HG02588 (cell line): ENCODE data around the gene CAMK2A.

Source experiments
- ATAC-seq: cut with Tn5 transposase; IDR thresholded peaks from one replicate; pipeline ENCODE4 v1.9.1; 2021; ENCODE audit warnings: mild to moderate bottlenecking, moderate library complexity; ENCODE audit not compliant: unreplicated experiment

The CAMK2A gene

DNA sequence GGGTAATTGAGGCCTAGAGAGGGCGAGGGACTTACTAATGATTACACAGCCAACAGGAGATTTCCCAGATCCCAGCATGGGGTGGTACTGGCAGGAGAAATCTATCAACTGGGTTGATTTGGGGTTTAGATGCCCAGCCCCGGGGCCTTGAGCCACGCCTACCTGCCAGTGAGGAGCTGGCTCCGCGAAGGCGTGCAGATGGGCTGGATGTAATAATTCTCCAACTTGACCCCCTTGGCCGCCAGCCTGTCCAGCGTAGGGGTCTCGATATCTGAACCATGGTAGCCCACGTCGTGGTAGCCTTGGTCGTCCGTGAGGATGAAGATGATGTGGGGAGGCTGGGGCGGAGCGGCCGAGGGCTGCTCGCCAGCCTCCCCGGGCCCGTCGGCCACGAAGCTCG is 12.3 kb upstream of the CAMK2A start:
- ATAC-seq: no peak

DNA sequence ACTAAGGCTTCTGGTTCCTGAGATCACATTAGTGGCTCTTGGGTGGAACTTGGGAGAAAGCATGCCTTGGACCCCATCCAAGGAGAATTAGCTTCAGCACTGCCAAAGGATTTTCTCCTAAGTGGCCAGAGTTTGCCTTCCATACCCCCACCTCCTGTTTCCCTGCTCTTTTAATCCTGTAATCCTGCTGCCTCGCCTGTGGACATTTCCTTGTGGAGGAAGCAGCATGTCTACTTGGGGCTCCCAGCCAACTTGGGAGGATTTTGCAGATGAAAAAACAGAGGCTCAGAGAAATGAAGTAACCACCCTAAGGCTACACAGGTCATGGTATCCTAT is 11.6 kb upstream of the CAMK2A start:
- no peak for ATAC-seq

DNA sequence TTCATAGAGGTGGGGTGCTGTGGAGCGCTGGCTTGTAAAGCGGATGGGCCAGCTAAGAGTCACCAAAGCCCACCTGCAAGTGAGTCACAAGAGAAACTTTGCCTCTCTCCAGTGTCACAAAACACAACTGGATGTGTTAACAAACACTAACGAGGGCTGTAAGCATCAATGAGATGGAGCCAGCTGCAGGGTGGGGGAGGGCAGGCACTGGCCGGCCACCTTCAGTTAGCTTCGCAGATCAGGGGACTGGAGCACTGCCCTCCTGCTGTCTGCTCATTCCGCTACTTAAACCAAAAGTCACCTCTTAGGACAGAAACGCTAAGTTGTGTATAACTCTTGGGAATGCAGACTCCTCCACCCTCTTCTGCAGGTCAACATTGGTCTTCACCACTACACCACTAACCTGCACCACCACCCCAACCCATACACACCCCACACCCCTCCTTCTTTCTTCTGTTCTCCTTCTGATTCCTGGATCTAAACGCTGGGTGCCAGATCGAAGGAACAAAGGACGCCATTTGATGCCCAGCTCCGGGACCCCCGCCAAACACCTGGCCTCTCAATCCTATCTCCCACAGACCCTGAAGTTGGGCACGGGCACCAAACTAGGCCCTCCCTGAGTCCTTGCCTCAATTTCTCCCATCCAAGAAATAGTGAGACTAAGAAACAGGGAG is 11.1 kb upstream of the CAMK2A start:
- ATAC-seq: no peak

DNA sequence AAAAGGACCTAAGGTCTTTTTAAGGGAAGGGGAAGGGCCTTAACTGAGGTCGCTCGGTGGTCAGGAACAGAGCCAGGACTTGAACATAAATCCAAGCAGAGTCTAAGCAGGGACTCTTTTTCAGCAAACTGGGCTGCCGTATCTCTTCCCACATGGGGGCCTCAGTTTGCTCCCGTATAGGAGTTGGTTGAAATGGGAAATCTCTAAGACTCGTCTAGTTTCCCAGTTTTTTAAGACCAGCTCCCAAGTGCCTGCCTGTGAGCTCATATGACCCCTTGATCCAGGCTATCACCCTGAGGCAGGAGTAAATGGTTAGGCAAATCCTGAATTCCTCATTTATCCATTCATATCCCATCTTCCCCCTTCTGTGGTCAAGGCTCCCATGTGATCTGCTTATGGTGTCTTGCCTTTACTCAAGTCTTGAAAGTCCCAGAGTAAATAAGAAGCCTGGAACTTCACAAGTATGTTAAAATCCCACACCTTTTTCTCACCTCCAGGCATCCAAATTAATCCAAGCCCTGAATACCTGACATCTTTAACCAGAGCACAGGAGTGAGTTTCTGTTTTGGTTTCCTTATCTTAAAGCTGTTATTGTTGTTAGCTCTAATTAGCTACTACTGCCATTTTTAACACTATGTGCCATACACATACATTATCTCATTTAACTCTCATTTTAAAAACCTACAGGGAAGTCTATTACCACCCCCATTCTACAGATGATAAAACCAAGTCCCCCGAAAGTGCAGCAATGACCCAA is 10.2 kb upstream of the CAMK2A start:
- no peak for ATAC-seq

DNA sequence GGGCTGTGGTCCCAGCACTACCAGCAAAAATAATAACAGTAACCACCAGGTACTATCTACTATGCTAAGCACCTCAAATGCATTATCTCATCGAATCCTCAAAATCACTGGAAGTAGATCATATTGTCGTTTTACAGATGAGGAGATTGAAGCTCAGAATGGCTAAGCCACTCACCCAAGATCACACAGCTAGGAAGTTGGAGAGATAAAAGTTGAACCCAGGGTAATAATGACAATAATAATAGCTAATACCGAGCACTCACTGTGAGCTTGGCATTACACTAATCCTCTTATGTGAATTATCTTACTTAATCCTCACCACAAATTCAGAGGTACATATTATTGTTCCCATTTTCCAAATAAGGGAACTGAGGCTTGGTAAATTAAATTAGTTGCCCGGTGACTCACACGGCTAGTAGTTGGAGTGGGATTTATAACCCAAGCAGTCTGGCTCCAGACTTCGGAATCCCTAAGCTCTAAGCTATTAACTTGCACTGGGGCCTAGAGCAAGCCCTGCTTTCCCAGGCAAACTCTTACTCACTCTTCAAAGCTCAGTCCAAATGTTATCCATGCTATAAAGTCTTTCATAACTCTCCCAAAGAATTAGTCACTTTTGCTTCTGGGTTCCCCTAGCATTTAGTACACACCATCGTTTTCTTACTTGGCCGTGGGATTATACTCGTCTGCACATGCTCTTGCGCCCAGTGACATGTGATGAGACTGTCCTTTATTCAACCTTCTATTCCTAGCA is 9.3 kb upstream of the CAMK2A start:
- no peak for ATAC-seq

DNA sequence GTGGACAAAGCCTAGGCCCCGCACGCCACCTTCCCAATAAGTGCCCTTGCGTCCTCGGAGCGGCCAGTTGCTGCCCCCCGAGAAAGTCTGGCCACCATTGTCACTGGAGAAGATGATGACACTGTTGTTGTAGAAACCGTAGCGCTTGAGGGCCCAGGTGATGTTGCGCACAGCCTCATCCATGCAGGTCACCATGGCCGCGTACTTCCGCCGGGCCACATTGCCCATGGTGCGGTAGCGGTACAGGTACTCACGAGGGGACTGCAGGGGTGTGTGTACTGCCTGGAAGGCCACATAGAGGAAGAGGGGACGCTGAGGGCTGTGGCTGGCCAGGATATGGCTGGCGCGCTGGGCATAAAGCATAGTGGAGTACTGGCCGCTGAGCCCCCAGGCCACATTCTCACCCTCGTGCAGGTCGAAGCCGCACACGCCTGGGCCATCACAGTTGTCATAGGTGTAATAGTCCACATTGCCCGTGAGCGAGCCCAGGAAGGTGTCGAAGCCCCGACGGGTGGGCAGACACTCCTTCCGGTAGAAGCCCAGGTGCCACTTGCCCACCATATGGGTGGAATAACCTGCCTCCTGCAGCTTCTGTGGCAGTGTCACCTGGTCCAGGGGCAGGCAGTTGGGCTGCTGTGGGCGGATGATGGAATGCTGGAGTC is 8.5 kb upstream of the CAMK2A start:
- no peak for ATAC-seq

DNA sequence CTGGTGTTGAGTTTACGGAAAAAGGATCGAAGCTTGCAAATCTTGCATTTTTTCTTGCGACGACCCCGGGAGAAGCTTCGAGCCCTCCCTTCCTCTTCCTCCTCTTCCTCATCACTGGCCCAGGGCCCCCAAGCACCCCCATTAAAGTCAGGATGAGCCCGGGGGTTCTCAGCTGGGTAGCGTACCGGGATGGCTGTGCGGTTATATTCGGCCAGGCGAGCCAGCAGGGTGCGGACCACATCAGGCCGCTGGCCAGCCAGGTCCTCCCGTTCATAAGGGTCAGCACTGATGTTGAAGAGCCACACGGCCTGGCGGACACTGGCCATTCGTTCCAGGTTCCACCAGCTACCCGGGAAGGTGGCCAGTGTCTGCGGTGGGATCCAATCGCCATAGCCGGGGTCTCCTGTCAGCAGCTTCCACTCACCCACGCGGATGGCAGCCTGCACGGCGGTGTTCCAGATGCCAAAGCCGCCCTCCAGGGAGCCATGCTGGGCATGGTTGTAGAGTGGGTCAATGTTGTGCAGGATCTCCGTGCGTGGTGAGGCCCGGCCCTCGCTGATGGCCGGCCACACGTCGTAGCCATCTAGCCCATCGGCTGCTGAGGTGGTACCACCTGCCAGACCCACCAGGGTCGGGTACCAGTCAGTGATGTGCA is 7.8 kb upstream of the CAMK2A start:
- no peak for ATAC-seq

DNA sequence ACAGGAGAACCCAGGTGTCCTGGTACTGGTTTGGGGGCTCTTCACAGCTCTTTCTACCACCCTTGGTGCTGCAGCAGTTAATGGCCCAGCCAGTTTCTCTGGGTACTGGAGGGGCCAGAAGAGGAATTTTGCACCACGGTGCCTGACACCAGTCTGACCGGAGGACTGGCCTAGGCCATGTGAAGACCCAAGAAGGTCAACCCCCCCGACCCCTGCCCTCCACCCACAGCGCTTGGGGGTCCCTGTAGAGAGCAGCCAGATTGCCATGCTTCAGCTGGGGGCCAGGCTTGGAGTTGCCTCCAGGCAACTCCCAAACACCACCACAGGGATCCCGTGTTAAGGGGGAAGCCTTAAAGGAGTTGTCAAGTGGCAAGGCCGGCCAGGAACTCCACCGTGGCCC is 6.9 kb upstream of the CAMK2A start:
- ATAC-seq: no peak

DNA sequence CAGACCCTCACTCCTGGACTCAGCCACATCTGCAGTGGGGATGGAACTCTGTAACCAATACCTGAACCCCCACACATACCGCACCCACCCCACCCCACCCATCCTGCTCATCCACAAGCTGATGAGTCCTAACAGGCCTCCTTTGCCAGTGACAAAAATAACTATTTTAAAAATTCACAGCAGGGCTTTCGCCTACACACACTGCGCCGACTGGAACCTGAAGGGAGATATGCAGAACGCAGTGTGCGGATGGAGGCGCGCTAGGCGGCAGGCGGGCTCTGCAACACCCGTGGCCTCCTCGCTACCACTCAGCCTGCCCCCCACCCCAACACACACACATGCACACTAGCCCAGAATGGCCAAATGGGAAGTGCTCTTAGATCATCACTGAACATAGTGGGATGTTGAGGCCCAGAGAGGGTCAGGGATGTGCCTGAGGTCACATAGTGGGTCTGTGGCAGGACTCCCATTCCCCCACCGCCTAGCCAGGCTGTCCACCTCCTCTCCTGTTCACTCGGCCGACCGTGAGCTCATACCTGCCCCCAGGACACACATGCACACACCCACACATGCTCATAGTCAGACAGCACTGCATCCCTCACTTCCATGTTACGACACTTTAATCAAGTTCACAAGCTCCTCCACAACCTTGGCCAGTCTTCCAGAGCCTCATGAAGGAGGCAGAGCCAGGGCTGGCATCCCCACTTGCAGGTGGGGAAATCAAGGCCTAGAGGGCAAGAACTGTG is 6.3 kb upstream of the CAMK2A start:
- no peak for ATAC-seq

DNA sequence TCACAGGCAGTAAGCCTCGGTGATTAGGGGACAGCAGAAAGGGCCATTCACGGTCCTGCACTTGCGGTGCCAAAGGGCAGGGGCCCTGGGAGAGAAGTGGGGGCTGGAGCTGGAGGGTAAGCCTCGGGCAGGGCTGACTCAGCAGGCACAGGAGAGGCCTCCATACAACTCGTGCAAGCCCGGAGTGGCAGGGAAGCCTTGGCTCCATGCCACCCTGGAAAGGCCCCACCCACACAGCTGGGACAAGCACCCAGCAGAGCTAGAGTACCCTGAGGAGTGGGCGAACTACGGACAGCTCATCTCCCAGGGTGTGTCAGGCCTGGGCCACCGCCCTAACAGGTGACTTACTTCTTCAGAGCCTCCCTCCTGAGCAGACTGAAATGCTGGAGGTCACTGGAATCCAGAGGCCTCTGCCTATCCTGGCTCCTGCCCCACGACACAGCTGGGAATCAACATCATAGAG is 5.6 kb upstream of the CAMK2A start:
- ATAC-seq: no peak

DNA sequence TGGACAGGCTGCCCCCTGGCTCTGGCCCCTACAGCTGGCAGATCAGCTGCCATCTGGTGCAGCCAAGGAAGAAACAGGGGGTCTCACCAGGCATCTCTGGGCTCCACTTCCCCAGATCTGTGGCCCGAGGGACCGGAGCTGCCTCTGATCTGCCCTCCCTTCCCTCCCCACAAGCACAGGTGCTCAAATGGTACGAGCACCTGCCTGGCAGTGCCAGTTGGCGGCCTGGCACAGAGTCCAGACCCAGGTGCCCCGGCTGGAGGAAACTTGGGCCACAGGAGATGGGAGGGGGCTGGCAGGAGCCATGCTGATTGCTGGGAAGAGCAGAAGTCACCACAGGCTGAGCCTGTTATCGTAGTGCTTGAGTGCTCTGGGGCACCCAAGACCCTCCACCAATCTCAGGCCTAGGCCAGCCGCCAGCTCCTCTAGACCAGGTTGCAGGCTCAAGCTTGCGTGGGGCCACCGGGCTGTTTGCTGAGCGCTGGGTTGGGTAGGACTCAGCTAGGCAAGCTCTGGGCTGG is 5.0 kb upstream of the CAMK2A start:
- no peak for ATAC-seq

DNA sequence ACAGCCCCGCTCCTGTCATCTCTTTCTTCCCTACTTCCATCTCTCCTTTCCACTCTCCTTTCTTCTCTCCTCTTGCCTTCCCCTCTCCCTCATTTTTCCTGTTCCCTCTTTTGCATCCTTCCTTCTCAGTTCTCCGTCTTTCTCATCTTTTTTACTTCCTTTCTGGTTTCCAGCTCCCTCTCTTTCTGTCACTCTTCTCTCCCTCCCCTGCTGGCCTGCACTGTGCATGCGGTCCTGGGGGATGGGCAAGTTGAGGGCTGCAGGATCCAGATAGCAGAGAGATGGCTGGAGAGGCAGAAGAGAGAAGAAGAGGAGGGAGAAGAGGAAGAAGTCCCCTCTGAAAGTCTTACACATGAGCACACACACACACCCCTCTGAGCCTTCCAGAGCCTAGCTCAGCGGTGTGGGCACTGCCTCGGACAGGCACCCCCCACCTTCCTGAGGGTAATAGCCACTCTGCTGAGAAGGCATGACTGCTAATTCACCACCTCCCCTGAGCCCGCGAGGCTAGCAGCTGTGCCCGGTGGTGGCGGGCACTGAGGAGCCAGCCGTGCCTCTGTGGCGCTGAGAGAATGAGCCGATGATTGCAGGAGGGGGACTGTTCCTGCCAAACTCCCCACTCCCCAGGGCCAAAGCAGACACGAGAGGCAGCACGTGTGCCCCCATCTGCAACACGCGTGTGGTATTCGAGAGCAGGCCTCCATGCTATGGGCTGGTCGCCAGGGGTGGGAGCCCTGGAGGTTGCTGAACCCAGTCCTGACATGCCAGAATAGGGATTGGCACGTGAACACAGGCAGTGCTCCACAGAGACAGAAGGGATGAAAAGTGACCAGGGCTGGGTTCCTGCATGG is 3.7 kb upstream of the CAMK2A start:
- ATAC-seq: no peak

DNA sequence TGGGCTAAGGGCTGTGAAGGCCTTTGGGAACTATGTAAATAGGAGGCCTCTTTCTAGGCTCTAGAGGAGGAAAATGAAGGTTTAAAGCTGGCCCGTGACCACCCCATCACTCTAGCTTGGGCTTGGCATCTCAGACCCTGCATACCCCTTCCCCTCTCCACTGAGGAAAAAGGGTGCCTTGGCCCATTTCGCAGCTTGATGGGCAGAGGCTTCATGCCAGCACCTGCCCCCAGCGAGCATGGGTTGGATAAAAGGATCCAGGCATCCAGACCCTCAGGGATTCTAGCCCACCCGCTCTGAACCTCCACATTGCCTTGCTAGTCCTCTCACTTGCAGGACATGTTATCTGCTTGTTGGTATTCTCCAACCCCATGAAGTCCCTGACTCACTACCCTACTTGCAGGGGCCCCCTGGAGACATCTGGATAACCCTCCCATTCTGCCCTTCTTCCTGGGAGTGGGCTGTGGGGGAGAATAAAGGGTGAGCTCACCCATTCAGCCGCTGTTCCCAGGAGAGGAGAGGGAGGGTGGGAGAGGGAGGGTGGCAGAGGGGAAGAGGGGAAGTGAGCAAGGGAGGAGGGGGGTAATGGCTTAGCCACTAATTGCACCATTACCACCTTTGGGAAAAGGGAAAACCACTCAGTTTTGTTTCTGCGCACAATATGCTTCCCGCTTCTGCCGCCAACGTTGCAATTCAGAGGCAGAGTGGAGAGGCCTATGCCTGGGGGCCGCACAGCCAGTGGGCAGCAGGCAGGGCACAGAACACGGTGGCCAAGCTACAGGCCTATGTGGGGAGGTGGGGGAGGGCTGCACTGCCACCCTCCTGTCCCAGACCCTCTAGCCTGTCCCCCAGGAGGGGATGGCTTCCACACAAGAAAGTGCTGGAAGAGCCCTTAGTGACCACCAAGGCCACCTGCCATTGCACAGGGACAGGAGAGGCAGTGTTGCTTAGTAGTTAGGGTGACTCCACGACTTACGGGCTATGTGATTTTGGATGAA is 2.1 kb upstream of the CAMK2A start:
- ATAC-seq: no peak

DNA sequence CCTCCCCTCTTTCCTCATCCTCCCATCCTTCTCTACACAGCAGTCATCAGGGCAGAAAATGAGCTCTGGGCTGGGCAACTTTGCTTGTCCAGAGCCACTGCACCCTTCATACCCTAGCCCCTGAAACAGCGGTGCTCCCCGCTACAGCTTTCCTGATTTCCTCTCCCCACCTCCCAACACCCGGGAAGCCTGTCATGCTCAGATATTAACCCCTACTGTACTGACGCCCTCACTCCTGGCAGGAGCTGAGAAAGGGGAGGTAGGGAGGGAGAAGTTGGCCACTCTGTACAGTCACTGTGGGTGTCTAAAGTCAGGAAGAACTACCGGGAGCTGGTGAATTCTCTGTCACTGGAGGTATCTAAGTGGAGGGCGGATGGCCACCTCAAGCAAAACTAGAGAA is 782 bp downstream of the CAMK2A start:
- ATAC-seq: no peak

DNA sequence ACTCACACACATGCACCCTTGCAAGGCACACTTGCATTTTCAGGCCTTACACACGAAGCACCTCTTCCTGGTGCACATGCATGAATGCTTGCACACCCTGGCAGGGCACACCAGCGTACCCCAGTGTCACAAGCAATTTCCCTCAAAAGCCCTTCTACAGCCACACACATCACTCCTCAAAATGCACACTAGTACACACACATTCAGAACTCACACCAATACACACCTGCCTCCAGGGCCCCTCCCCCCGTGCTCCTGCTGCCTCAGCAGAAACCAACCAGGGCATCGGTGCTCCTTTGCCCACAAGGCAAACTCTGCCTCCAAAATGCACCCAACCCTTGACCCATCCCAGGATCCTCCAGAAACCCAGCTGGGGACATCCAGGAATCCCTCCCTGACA is 1.2 kb downstream of the CAMK2A start:
- ATAC-seq: no peak

DNA sequence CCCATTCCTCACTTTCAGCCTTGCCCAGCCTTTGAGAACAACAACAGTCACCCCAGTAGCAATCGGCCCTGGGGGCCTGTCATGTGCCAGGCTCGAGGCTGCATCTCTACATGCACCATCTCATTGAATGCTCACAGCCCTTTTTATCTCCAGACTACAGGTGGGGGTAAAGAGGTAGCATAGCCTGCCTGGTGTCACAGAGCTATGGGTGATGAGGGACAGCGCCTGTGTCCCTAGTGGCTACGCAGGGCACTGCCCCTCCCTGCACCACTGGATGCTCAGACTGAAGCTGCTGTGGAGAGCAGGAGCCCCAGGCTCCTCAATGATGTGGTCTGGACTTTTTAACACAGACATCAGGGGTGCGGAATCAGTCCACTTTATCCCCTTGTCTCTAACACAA is 2.8 kb downstream of the CAMK2A start:
- no peak for ATAC-seq

DNA sequence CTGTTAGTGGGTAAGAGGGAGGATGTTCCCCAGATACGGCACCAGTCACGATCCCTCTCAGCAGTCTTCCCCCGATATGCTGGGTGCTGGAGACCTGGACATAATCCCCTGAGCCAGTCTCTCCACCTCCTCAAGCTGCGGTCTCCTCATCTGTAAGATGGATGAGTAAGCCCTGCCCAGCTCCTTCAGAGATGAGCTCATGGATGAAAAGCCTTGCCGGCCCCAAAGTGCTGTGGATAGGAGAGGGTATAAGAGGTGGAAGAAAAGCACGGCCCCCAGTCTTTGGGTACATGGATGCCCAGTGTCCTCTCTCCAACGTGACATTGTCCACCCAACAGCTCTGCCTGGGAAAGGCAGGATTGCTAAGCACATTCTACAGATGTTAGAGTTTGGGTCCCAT is 4.5 kb downstream of the CAMK2A start:
- ATAC-seq: no peak

DNA sequence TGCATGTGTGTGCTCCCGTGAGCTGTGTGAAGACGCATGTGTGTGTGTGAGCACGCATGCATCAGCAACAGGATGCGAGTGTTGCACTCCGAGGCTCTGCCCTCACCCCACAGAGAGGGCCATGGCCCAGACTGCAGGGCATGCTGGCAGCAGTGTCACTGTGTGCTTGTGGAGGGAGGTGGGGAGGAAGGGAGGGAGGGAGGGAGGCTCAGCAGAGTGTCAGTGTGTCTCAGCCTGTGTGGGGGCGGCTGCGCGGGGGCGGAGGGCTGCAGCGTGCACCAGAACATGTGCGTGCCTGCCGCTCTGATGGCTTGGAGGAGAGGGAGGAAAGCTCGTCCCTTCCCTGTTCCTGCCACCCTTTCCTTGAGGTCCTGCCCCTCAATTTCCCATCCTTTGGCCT is 5.3 kb downstream of the CAMK2A start:
- no peak for ATAC-seq
